B cell (primary cell): ENCODE measurements around the gene RARRES1.

Experiments used
- CTCF ChIP-seq: fragments of 200-600 bp; IDR thresholded peaks from one replicate; pipeline ENCODE4 v1.8.0; 2022; ENCODE audit warnings: antibody characterized with exemption, mild to moderate bottlenecking
- EZH2 ChIP-seq: IDR thresholded peaks from 2 replicates; pipeline ENCODE4 v1.6.1; 2012; ENCODE audit warnings: borderline replicate concordance, low read depth, mild to moderate bottlenecking, moderate library complexity, low read length; ENCODE audit not compliant: insufficient read depth, poor library complexity, severe bottlenecking

- TF ChIP-seq CTCF (no peak), EZH2 (no peak)
These were observed 13.6 kb downstream of the RARRES1 start for GRCh38 chr3:158718490-158719170.
